Measurements from ENCODE around the gene EIF3L. TPM values are rescaled to one million over a fixed set of nuclear protein-coding genes. Genes with fewer than 3 reads are reported as not detected.

The EIF3L gene
- total RNA-seq, 1 experiment from 2014 or later: 739 TPM

GRCh38 chr22:37870273-37870672, 21.1 kb downstream of the EIF3L start:
- H3K9me3 ChIP-seq (ENCODE audit: control insufficient read depth, low read depth, low read length): no peaks in the 10 kb centered on the region
- no peak overlapping the region for H2BK120ac ChIP-seq (ENCODE audit: low read depth, low read length, poor library complexity, severe bottlenecking)
- no CpG with 5 or more reads among the region's 7 CpGs for WGBS (ENCODE audit: extremely low coverage, insufficient read length, low lambda C conversion rate)
- peaks cover 58 to 91% (median 82%) of the 10 kb centered on the region in 3 experiments; a peak in 6 of 7 replicates for H3K36me3 Mint-ChIP-seq (ENCODE audit: insufficient read depth in 1 of 3, low read depth in 3 of 3)
- no peak overlapping the region for H2BK15ac ChIP-seq (ENCODE audit: low read depth, low read length)
- no peak overlapping the region for H3K56ac ChIP-seq (ENCODE audit: insufficient read length, low read depth, low read length)
- H2AK5ac ChIP-seq (ENCODE audit: insufficient read length, low read length): no peak overlapping the region
- H4K8ac ChIP-seq (replicated peaks; ENCODE audit: insufficient read length, low read depth, low read length): no peak overlapping the region
- H3K18ac ChIP-seq (ENCODE audit: insufficient read length, low read depth, low read length): no peak overlapping the region
- no peak for DNase-seq
- no peaks in the 10 kb centered on the region for H3K27me3 ChIP-seq (ENCODE audit: insufficient read depth, low read length)
- H2BK12ac ChIP-seq (ENCODE audit: insufficient read length, low read depth, low read length): no peak overlapping the region
- H2AFZ ChIP-seq (ENCODE audit: low read length): no peak overlapping the region
- H3K27ac Mint-ChIP-seq: peak overlapping the region in 1 of 3 experiments; percentile 14; a peak in 1 of 7 replicates
- no peaks in the 10 kb centered on the region for H3K23me2 ChIP-seq (ENCODE audit: insufficient read length, low read depth, low read length, poor library complexity, severe bottlenecking)
- peaks cover 3% of the 10 kb centered on the region for H3K79me1 ChIP-seq (ENCODE audit: insufficient read depth, low read depth, low read length, poor library complexity, severe bottlenecking)
- H4K91ac ChIP-seq (ENCODE audit: insufficient read length, low read depth, low read length): no peak overlapping the region
- no peak overlapping the region for H3T11ph ChIP-seq (ENCODE audit: low read length)
- H3K4me1 ChIP-seq (ENCODE audit: insufficient read depth, low read length): no peaks in the 10 kb centered on the region
- H4K20me1 ChIP-seq (ENCODE audit: control insufficient read depth, insufficient read depth, insufficient read length): no peaks in the 10 kb centered on the region
- H3K4me2 ChIP-seq (ENCODE audit: insufficient read depth, insufficient read length, low read length): no peak overlapping the region
- H3K9me3 Mint-ChIP-seq: no peaks in the 10 kb centered on the region
- no peaks in the 10 kb centered on the region for H3K27me3 Mint-ChIP-seq (ENCODE audit: low read depth)
- no peak overlapping the region for H3K4ac ChIP-seq (ENCODE audit: low read depth, low read length)
- no peaks in the 10 kb centered on the region; the same call in 1 of the 2 replicates for H3K79me2 ChIP-seq (ENCODE audit: insufficient read depth, low read length)
- no peak overlapping the region for H3K23ac ChIP-seq (ENCODE audit: insufficient read length, low read depth, low read length)
- no peak overlapping the region for H3K14ac ChIP-seq (ENCODE audit: insufficient read depth, low read length)
- no peak for TF ChIP-seq CTCF (conservative IDR thresholded peaks at IDR 0.05)
- H3K27ac ChIP-seq (ENCODE audit: insufficient read length, low read depth, low read length): no peak overlapping the region
- H2BK5ac ChIP-seq (ENCODE audit: insufficient read length, low read length): no peak overlapping the region
- no peak overlapping the region for H3K9ac ChIP-seq (ENCODE audit: extremely low read depth, insufficient read length, low read length)
- no peak overlapping the region for H2BK20ac ChIP-seq (ENCODE audit: low read depth, low read length, poor library complexity, severe bottlenecking)
- H3K4me1 Mint-ChIP-seq: no peaks in the 10 kb centered on the region
- H3K4me3 Mint-ChIP-seq: no peak overlapping the region
- no peak overlapping the region for H4K5ac ChIP-seq (ENCODE audit: insufficient read length, low read depth, low read length)

All from H9 (cell line).